SU-DHL-6 (cell line): Measurements from ENCODE around the gene CAMK2D.
"Not testable (repeated sequence)": the region's sequence is repeated elsewhere in the genome, so short reads cannot be mapped to it uniquely, and the experiment has no call there.

ENCODE experiments used
- H2AFZ ChIP-seq: fragments of 200-600 bp; sonication (generic); 2 replicates; pipeline ENCODE4 v1.6.1; 2014; ENCODE audit warnings: low read depth, mild to moderate bottlenecking, moderate library complexity, mixed read lengths, antibody characterized with exemption, low read length; ENCODE audit not compliant: severe bottlenecking
- H3F3A ChIP-seq: fragments of 200-600 bp; shearing (Covaris generic); 2 replicates; pipeline ENCODE4 v1.6.0; 2016; ENCODE audit warnings: antibody characterized with exemption, mild to moderate bottlenecking; ENCODE audit not compliant: insufficient read depth
- H3K27ac ChIP-seq: fragments of 200-600 bp; sonication (generic); 2 replicates; pipeline ENCODE4 v1.5.1; 2016; ENCODE audit warnings: low read depth, mild to moderate bottlenecking, low read length, moderate library complexity, mixed read lengths
- H3K27me3 ChIP-seq: fragments of 200-600 bp; sonication (generic), shearing (Covaris generic); 2 replicates; pipeline ENCODE4 v1.6.0; 2014; ENCODE audit warnings: mild to moderate bottlenecking, low read length
- H3K36me3 ChIP-seq: fragments of 200-600 bp; sonication (generic); 2 replicates; pipeline ENCODE4 v1.6.1; 2014; ENCODE audit warnings: mild to moderate bottlenecking, low read length, mixed read lengths
- H3K4me2 ChIP-seq: fragments of 300-600, 200-600 bp; shearing (Covaris generic), sonication (generic); 2 replicates; pipeline ENCODE4 v1.6.0; 2014; ENCODE audit warnings: low read length, low read depth, mild to moderate bottlenecking; ENCODE audit not compliant: poor library complexity, severe bottlenecking
- H3K4me3 ChIP-seq: fragments of 200-600 bp; sonication (generic); 2 replicates; pipeline ENCODE4 v1.5.1; 2014; ENCODE audit warnings: antibody characterized with exemption, low read length, mild to moderate bottlenecking, mixed read lengths; ENCODE audit not compliant: insufficient read depth, poor library complexity, severe bottlenecking
- H3K79me2 ChIP-seq: fragments of 200-600 bp; sonication (generic); 2 replicates; pipeline ENCODE4 v1.6.1; 2014; ENCODE audit warnings: mild to moderate bottlenecking, low read length, moderate library complexity; ENCODE audit not compliant: insufficient read depth
- H3K9ac ChIP-seq: fragments of 200-600 bp; sonication (generic); 2 replicates; pipeline ENCODE4 v1.7.0; 2014; ENCODE audit warnings: mild to moderate bottlenecking, low read length
- H3K9me2 ChIP-seq: fragments of 200-600 bp; sonication (generic); replicated peaks from 2 replicates; pipeline ENCODE4 v1.6.1; 2014; ENCODE audit warnings: low read length; ENCODE audit not compliant: insufficient read depth
- H3K9me3 ChIP-seq: fragments of 200-600 bp; sonication (generic); 2 replicates; pipeline ENCODE4 v1.6.1; 2014; ENCODE audit warnings: low read length, mixed read lengths; ENCODE audit not compliant: insufficient read depth
- H4K20me1 ChIP-seq: fragments of 200-600 bp; sonication (generic); 2 replicates; pipeline ENCODE4 v1.6.1; 2014; ENCODE audit warnings: low read depth, mild to moderate bottlenecking, antibody characterized with exemption, low read length, moderate library complexity, mixed read lengths
- CTCF ChIP-seq: fragments of 200-600 bp; sonication (generic); IDR thresholded peaks from one replicate; pipeline ENCODE4 v1.5.1; 2017; ENCODE audit warnings: antibody characterized with exemption, mild to moderate bottlenecking, low read length, moderate library complexity; ENCODE audit not compliant: insufficient read depth, poor library complexity, severe bottlenecking
- EZH2phosphoT487 ChIP-seq: fragments of 200-600 bp; sonication (generic), shearing (Covaris generic); conservative IDR thresholded peaks from 2 replicates; pipeline ENCODE4 v1.6.1; 2018; ENCODE audit warnings: mild to moderate bottlenecking, antibody characterized with exemption, low read length, moderate library complexity, mixed read lengths

Gene CAMK2D

GRCh38 chr4:113806850-113807249, 45.3 kb upstream of the CAMK2D start:
- H4K20me1 ChIP-seq = no peaks in the 10 kb centered on the region
- H3K9me3 ChIP-seq = no peaks in the 10 kb centered on the region
- H3K27ac ChIP-seq = no peak overlapping the region
- H3K9ac ChIP-seq = no peak overlapping the region
- TF ChIP-seq EZH2phosphoT487 (no peak), CTCF (no peak)
- no peaks in the 10 kb centered on the region for H3K36me3 ChIP-seq
- H3K4me2 ChIP-seq = no peak overlapping the region
- no peaks in the 10 kb centered on the region for H3K9me2 ChIP-seq
- no peak overlapping the region for H2AFZ ChIP-seq
- no peaks in the 10 kb centered on the region for H3K79me2 ChIP-seq
- no peak overlapping the region for H3K4me3 ChIP-seq
- H3F3A ChIP-seq = no peaks in the 10 kb centered on the region
- no peaks in the 10 kb centered on the region for H3K27me3 ChIP-seq

GRCh38 chr4:113801882-113802281, 40.3 kb upstream of the CAMK2D start:
- Histone ChIP-seq H3K9me3 (no peaks in the 10 kb centered on the region), H2AFZ (no peak overlapping the region), H3K79me2 (no peaks in the 10 kb centered on the region), H3K4me2 (no peak overlapping the region), H3K9me2 (no peaks in the 10 kb centered on the region), H3K36me3 (no peaks in the 10 kb centered on the region), H3F3A (no peaks in the 10 kb centered on the region), H3K27ac (no peak overlapping the region), H3K27me3 (no peaks in the 10 kb centered on the region), H4K20me1 (no peaks in the 10 kb centered on the region), H3K4me3 (no peak overlapping the region), H3K9ac (no peak overlapping the region)
- TF ChIP-seq CTCF (no peak), EZH2phosphoT487 (no peak)

- H3K9ac ChIP-seq, H2AFZ ChIP-seq, H3K27ac ChIP-seq, H3F3A ChIP-seq, H3K9me2 ChIP-seq, H3K4me3 ChIP-seq, H3K9me3 ChIP-seq, H3K36me3 ChIP-seq, H3K79me2 ChIP-seq, H3K27me3 ChIP-seq, H3K4me2 ChIP-seq, H4K20me1 ChIP-seq: not testable (repeated sequence)
Observed at GRCh38 chr4:113796381-113796780, 34.8 kb upstream of the CAMK2D start.

- TF ChIP-seq CTCF (no peak), EZH2phosphoT487 (no peak)
- no peak overlapping the region for H3K4me3 ChIP-seq
- no peaks in the 10 kb centered on the region for H3K9me2 ChIP-seq
- no peak overlapping the region for H3K9ac ChIP-seq
- H3K9me3 ChIP-seq = no peaks in the 10 kb centered on the region
- no peak overlapping the region for H2AFZ ChIP-seq
- H3F3A ChIP-seq = no peaks in the 10 kb centered on the region
- no peaks in the 10 kb centered on the region for H4K20me1 ChIP-seq
- no peak overlapping the region for H3K4me2 ChIP-seq
- no peaks in the 10 kb centered on the region for H3K79me2 ChIP-seq
- H3K36me3 ChIP-seq = no peaks in the 10 kb centered on the region
- H3K27ac ChIP-seq = no peak overlapping the region
- H3K27me3 ChIP-seq = no peaks in the 10 kb centered on the region
Observed at GRCh38 chr4:113790478-113790877, 28.9 kb upstream of the CAMK2D start.
